SK-N-SH (cell line): ENCODE measurements around the gene UBE2G1.

ENCODE experiments used
- CTCF ChIP-seq: fragments of 200-600 bp; sonication (generic); IDR thresholded peaks from 2 replicates; pipeline ENCODE4 v1.6.1; 2017; ENCODE audit warnings: antibody characterized with exemption, mild to moderate bottlenecking, moderate library complexity
- FOSL2 ChIP-seq: IDR thresholded peaks from 2 replicates; pipeline ENCODE4 v1.4.0; 2012; ENCODE audit warnings: low read depth, mild to moderate bottlenecking, moderate library complexity, borderline replicate concordance
- MEF2A ChIP-seq: IDR thresholded peaks from 2 replicates; pipeline ENCODE4 v1.4.0; 2012; ENCODE audit warnings: low read depth, borderline replicate concordance
- POLR2AphosphoS5 ChIP-seq: IDR thresholded peaks from 2 replicates; pipeline ENCODE4 v1.6.1; 2012; ENCODE audit warnings: low read depth, low read length
- REST ChIP-seq: IDR thresholded peaks from 2 replicates; pipeline ENCODE4 v1.6.1; 2012; ENCODE audit warnings: mild to moderate bottlenecking, low read depth, low read length, moderate library complexity
- RFX5 ChIP-seq: IDR thresholded peaks from 2 replicates; pipeline ENCODE4 v1.6.1; 2012; ENCODE audit warnings: mild to moderate bottlenecking, improper control_type of control experiment, low read length
- TAF1 ChIP-seq: IDR thresholded peaks from 2 replicates; pipeline ENCODE4 v1.6.1; 2012; ENCODE audit warnings: low read depth, mild to moderate bottlenecking, low read length, moderate library complexity, borderline replicate concordance
- TCF12 ChIP-seq: IDR thresholded peaks from 2 replicates; pipeline ENCODE4 v1.4.0; 2012
- TEAD4 ChIP-seq: IDR thresholded peaks from 2 replicates; pipeline ENCODE4 v1.4.0; 2012; ENCODE audit warnings: mild to moderate bottlenecking, borderline replicate concordance; ENCODE audit not compliant: insufficient read depth
- YY1 ChIP-seq: IDR thresholded peaks from 2 replicates; pipeline ENCODE4 v1.4.0; 2012; ENCODE audit warnings: low read depth, mild to moderate bottlenecking
- TF ChIP-seq, protein P1 (sequence below): IDR thresholded peaks from 2 replicates; pipeline ENCODE4 v1.4.0; 2012; ENCODE audit warnings: low read depth, borderline replicate concordance

DNA sequence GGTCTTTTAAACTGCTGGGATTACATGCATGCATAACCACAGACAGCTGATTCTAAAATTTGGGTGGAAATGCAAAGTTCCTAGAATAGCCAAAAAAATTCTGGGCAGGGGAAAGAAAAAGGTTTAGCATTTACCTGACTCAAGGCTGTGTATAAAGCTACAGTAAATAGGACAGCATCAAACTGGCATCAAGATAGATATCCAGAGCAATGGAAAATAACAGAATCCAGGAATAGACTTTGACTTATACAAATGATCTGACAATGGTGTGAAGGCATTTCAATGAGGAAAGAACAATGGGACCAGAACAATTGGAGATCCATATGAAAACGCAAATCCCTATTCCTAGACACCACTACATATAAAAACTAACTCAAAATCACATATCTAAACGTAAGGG lies 115.6 kb downstream of the UBE2G1 start:
- TF ChIP-seq CTCF (no peak), POLR2AphosphoS5 (no peak), MEF2A (no peak), TEAD4 (no peak), YY1 (no peak), FOSL2 (no peak), RFX5 (no peak), REST (no peak), TAF1 (no peak), TCF12 (no peak)
- TF ChIP-seq, protein P1, sequence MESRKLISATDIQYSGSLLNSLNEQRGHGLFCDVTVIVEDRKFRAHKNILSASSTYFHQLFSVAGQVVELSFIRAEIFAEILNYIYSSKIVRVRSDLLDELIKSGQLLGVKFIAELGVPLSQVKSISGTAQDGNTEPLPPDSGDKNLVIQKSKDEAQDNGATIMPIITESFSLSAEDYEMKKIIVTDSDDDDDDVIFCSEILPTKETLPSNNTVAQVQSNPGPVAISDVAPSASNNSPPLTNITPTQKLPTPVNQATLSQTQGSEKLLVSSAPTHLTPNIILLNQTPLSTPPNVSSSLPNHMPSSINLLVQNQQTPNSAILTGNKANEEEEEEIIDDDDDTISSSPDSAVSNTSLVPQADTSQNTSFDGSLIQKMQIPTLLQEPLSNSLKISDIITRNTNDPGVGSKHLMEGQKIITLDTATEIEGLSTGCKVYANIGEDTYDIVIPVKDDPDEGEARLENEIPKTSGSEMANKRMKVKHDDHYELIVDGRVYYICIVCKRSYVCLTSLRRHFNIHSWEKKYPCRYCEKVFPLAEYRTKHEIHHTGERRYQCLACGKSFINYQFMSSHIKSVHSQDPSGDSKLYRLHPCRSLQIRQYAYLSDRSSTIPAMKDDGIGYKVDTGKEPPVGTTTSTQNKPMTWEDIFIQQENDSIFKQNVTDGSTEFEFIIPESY, result no peak
